Measurements from ENCODE around the gene LAMTOR3.

DNA sequence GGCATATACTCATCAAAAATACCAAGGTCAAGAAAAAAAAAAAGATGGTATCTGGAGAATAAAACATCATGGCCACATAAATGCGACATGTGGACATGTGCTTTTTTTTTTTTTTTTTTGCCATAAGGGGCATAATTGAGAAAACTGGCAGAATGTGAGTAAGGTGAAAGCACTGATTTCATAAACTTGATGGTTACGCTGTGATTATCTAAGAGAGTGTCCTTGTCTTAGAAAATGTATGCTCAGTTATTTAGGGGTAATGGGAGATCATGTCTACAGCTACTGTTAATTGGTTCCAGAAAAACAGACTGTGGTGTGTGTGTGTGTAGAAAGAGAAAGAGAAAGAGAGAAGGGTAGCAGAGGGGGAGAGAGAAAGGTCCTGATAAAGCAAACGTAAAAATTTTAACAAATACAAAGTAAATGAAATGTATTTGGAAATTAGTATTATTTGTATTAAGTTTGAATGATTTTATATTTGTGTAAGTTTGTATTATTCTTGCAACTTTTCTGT is 44.1 kb upstream of the LAMTOR3 start:
- TF ChIP-seq, protein P1, sequence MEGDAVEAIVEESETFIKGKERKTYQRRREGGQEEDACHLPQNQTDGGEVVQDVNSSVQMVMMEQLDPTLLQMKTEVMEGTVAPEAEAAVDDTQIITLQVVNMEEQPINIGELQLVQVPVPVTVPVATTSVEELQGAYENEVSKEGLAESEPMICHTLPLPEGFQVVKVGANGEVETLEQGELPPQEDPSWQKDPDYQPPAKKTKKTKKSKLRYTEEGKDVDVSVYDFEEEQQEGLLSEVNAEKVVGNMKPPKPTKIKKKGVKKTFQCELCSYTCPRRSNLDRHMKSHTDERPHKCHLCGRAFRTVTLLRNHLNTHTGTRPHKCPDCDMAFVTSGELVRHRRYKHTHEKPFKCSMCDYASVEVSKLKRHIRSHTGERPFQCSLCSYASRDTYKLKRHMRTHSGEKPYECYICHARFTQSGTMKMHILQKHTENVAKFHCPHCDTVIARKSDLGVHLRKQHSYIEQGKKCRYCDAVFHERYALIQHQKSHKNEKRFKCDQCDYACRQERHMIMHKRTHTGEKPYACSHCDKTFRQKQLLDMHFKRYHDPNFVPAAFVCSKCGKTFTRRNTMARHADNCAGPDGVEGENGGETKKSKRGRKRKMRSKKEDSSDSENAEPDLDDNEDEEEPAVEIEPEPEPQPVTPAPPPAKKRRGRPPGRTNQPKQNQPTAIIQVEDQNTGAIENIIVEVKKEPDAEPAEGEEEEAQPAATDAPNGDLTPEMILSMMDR (IDR thresholded peaks at IDR 0.05) = no peak
- no peak for TF ChIP-seq POLR2A (IDR thresholded peaks at IDR 0.05)

Data from uterus (tissue), 2 donors.